Measurements from ENCODE around the gene USP1. TPM values are rescaled to one million over a fixed set of nuclear protein-coding genes. Genes with fewer than 3 reads are reported as not detected.

USP1 gene
- total RNA-seq, 1 donor from 2014 or later, result 22.3 TPM

GRCh38 chr1:62434618-62435001 is 2.2 kb upstream of the USP1 start:
- TF ChIP-seq CTCF (IDR thresholded peaks at IDR 0.05), result no peak
- no peaks in the 10 kb centered on the region for H3K36me3 ChIP-seq
- DNase-seq, result no peak
- no peak overlapping the region for H3K27ac ChIP-seq
- H3K27me3 ChIP-seq (ENCODE audit: low read depth), result no peaks in the 10 kb centered on the region
- H3K4me1 ChIP-seq, result peaks cover 24% of the 10 kb centered on the region
- H3K4me3 ChIP-seq, result no peak overlapping the region
- H3K9me3 ChIP-seq, result no peaks in the 10 kb centered on the region
- intact Hi-C loops (cut with DNase I), result no loop called here
- no peak for ATAC-seq

- Histone ChIP-seq H3K27ac (peak overlapping the region; percentile 99), H3K9me3 (no peaks in the 10 kb centered on the region), H3K4me1 (peaks cover 31% of the 10 kb centered on the region), H3K36me3 (no peaks in the 10 kb centered on the region), H3K4me3 (peak overlapping the region; percentile 98), H3K27me3 (ENCODE audit: low read depth) (no peaks in the 10 kb centered on the region)
- DNase-seq (peak; percentile 51), ATAC-seq (peak; percentile 23 to 48)
- intact Hi-C loops (cut with DNase I), result no loop called here
- TF ChIP-seq CTCF (IDR thresholded peaks at IDR 0.05), result no peak
Observed at GRCh38 chr1:62435231-62436038, 1.4 kb upstream of the USP1 start.

GRCh38 chr1:62436039-62436465 is 797 bp upstream of the USP1 start:
- peak; percentile 93 to 94 for ATAC-seq
- intact Hi-C loops (cut with DNase I), result no loop called here
- Histone ChIP-seq H3K27me3 (ENCODE audit: low read depth) (no peaks in the 10 kb centered on the region), H3K9me3 (no peaks in the 10 kb centered on the region), H3K4me3 (peak overlapping the region; percentile 98), H3K36me3 (no peaks in the 10 kb centered on the region), H3K27ac (peak overlapping the region; percentile 99), H3K4me1 (peaks cover 38% of the 10 kb centered on the region)
- peak; percentile 98 for DNase-seq
- TF ChIP-seq CTCF (IDR thresholded peaks at IDR 0.05), result no peak

DNA sequence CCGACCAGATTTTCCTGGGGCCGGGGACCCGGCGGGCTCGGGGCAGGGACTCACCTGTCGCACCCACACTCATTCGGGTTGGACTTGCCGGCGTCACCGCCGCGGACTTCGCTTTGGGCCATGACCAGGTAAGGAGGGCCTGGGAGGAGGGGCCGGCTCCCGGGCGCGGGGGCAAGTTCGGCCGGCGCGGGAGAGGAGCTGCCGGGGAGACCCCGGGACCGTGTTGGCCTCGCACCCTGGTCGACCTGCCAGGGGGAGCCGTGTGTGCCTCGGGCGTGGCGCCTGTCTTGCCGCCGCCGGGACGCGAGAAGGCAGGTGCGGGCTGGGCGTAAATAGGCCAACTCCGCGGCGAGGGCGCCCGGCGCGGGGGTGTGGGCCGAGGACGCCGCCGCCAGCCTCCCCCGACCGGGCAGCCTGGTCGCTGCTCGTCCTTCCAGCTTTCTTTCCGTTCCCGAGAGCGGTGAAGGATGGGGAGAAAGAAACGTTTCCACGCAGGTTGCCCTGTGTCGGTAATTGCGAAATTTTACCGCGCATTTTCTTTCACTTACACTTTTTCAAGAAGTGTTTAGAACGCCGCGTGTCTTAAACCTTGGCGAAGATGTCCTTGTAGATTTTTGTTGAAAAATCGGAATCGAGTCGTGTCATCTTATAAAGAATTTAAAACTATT is 558 bp downstream of the USP1 start:
- no peaks in the 10 kb centered on the region for H3K9me3 ChIP-seq
- H3K27ac ChIP-seq, result peak overlapping the region; percentile 99
- H3K36me3 ChIP-seq, result peaks cover 12% of the 10 kb centered on the region
- DNase-seq (no peak), ATAC-seq (peak; percentile 6 to 34)
- H3K4me3 ChIP-seq, result peak overlapping the region; percentile 98
- H3K4me1 ChIP-seq, result peaks cover 39% of the 10 kb centered on the region
- intact Hi-C loops (cut with DNase I), result no loop called here
- TF ChIP-seq CTCF (IDR thresholded peaks at IDR 0.05), result no peak
- no peaks in the 10 kb centered on the region for H3K27me3 ChIP-seq (ENCODE audit: low read depth)

DNA sequence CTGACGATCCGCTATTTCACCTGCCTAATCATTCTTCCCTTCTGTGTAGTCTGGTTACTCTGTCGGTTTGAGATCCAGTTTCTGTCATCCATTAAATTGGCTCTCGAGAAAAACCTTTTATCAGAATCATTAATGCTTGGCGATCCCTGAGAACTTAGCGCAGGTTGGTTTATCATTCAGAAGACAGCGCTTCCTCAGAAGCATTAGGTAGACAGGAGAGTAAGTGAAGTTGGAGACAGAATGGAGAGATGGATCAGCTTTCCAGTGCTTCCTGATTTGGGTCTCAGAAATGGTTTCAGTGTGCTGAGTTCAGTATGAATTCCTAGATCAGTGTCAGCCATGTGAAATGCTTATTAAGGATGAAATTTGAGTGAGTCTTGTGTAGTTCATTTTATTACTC is 1.3 kb downstream of the USP1 start:
- peaks cover 39% of the 10 kb centered on the region for H3K4me1 ChIP-seq
- peak overlapping the region; percentile 98 for H3K4me3 ChIP-seq
- no peaks in the 10 kb centered on the region for H3K27me3 ChIP-seq (ENCODE audit: low read depth)
- ATAC-seq (no peak), DNase-seq (no peak)
- no peaks in the 10 kb centered on the region for H3K9me3 ChIP-seq
- peaks cover 20% of the 10 kb centered on the region for H3K36me3 ChIP-seq
- no peak overlapping the region for H3K27ac ChIP-seq
- TF ChIP-seq CTCF (IDR thresholded peaks at IDR 0.05), result no peak
- intact Hi-C loops (cut with DNase I), result no loop called here
